WTC11 (cell line): ENCODE measurements around the gene SNRNP35.

ENCODE experiments used
- CTCF ChIP-seq: fragments of 200-600 bp; IDR thresholded peaks from 2 replicates; pipeline ENCODE4 v1.8.0; 2022; ENCODE audit warnings: antibody characterized with exemption
- FOXK1 ChIP-seq: sonication (generic); formaldehyde crosslinking; IDR thresholded peaks from 2 replicates; pipeline ENCODE4 v1.8.0; 2022; ENCODE audit warnings: mild to moderate bottlenecking, moderate library complexity, missing genetic modification reagents
- IRF2 ChIP-seq: sonication (generic); formaldehyde crosslinking; IDR thresholded peaks from 2 replicates; pipeline ENCODE4 v1.8.0; 2022; ENCODE audit warnings: low read depth, missing genetic modification reagents, borderline replicate concordance
- MXD4 ChIP-seq: fragments of 250-450 bp; sonication (Bioruptor Pico); IDR thresholded peaks from 2 replicates; pipeline ENCODE4 v1.8.0; 2021; ENCODE audit warnings: mild to moderate bottlenecking, moderate library complexity, borderline replicate concordance
- NFYB ChIP-seq: sonication (generic); formaldehyde crosslinking; conservative IDR thresholded peaks from 2 replicates; pipeline ENCODE4 v1.8.0; 2022; ENCODE audit warnings: low read depth, missing genetic modification reagents
- PRDM15 ChIP-seq: sonication (generic); formaldehyde crosslinking; IDR thresholded peaks from 2 replicates; pipeline ENCODE4 v1.8.0; 2022; ENCODE audit warnings: missing genetic modification reagents
- TP53 ChIP-seq: sonication (generic); formaldehyde crosslinking; IDR thresholded peaks from 2 replicates; pipeline ENCODE4 v1.8.1; 2023; ENCODE audit warnings: mild to moderate bottlenecking, missing genetic modification reagents
- USF2 ChIP-seq: sonication (generic); formaldehyde crosslinking; IDR thresholded peaks from 2 replicates; pipeline ENCODE4 v1.8.1; 2023; ENCODE audit warnings: mild to moderate bottlenecking, missing genetic modification reagents, moderate library complexity
- ZNF232 ChIP-seq: sonication (generic); formaldehyde crosslinking; IDR thresholded peaks from 2 replicates; pipeline ENCODE4 v1.8.0; 2022; ENCODE audit warnings: mild to moderate bottlenecking, missing genetic modification reagents

GRCh38 chr12:123469978-123470377, 12.0 kb downstream of the SNRNP35 start:
- TF ChIP-seq PRDM15 (CRISPR knock-in tag) (no peak), USF2 (CRISPR knock-in tag) (no peak), CTCF (no peak), FOXK1 (CRISPR knock-in tag) (no peak), TP53 (CRISPR knock-in tag) (no peak), IRF2 (CRISPR knock-in tag) (no peak), NFYB (CRISPR knock-in tag) (no peak), ZNF232 (CRISPR knock-in tag) (no peak), MXD4 (CRISPR knock-in tag) (no peak)
